ENCODE data around the gene PEX11B.

- TF ChIP-seq CTCF (IDR thresholded peaks at IDR 0.05; ENCODE audit: extremely low read depth in 1 of 2, insufficient read depth in 1 of 2, low read depth in 1 of 2, low read length in 2 of 2), result no peak
- no peak for TF ChIP-seq POLR2A (IDR thresholded peaks at IDR 0.05; ENCODE audit: low read depth, low read length)
- no peak for TF ChIP-seq JUN (IDR thresholded peaks at IDR 0.05; ENCODE audit: borderline replicate concordance, insufficient read depth, insufficient read length, low read depth)
- no peak for TF ChIP-seq POLR2AphosphoS5 (IDR thresholded peaks at IDR 0.05; ENCODE audit: insufficient read depth, low read depth, low read length)
- no peak for TF ChIP-seq MAX (IDR thresholded peaks at IDR 0.05; ENCODE audit: insufficient read depth, insufficient read length)
- TF ChIP-seq GATA2 (IDR thresholded peaks at IDR 0.05; ENCODE audit: insufficient read depth, insufficient read length, low read depth, low read length), result no peak
- no peak for TF ChIP-seq MYC (IDR thresholded peaks at IDR 0.05; ENCODE audit: low read depth, low read length)
- no peak for TF ChIP-seq EZH2 (IDR thresholded peaks at IDR 0.05; ENCODE audit: borderline replicate concordance, low read depth, low read length, severe bottlenecking)
These were observed 43.9 kb downstream of the PEX11B start for GRCh38 chr1:145874646-145875045.

Measured in endothelial cell of umbilical vein (primary cell).